Measurements from ENCODE around the gene CCR7. TPM values are rescaled to one million over a fixed set of nuclear protein-coding genes. Genes with fewer than 3 reads are reported as not detected.

The CCR7 gene
- total and polyA plus RNA-seq, 2 of the 4 experiments (the other 2 are of a cell fraction) = 0.14 to 0.36 TPM

GRCh38 chr17:40538936-40539705, 26.2 kb downstream of the CCR7 start (continued):
- TF ChIP-seq CEBPB (IDR thresholded peaks at IDR 0.05; ENCODE audit: low read depth, low read length) (no peak), RAD21 (IDR thresholded peaks at IDR 0.05; ENCODE audit: low read length) (no peak)

GRCh38 chr17:40538019-40538935, 27.0 kb downstream of the CCR7 start:
- H3K4me2 ChIP-seq (ENCODE audit: low read depth, low read length) = no peak overlapping the region
- peak overlapping the region; percentile 30 for H3K27ac ChIP-seq (ENCODE audit: insufficient read depth, low read length)
- in situ Hi-C loops (cut with MboI; ENCODE audit: low sequenced_read_pairs) = loop anchor here (5.0 kb wide), 1 partner anchor 236 kb away; no protein-coding TSS in a partner anchor

More at GRCh38 chr17:40538019-40538935, 27.0 kb downstream of the CCR7 start:
- BruUV-seq (replicated peaks) = no TSS peak
- ATAC-seq (ENCODE audit: low read depth) (no peak), DNase-seq (peak; percentile 43)
- dilution Hi-C loops (cut with HindIII; ENCODE audit: low sequenced_read_pairs, unreplicated experiment) (no loop called here), intact Hi-C loops (cut with micrococcal nuclease) (no loop called here)
- Histone ChIP-seq H3K9me3 (ENCODE audit: control insufficient read depth, insufficient read depth, low read length) (no peaks in the 10 kb centered on the region), H3K27me3 (ENCODE audit: control insufficient read depth, insufficient read depth, low read length) (no peaks in the 10 kb centered on the region), H2BK5ac (ENCODE audit: low read depth, low read length, poor library complexity, severe bottlenecking) (peak overlapping the region; percentile 83), H2AFZ (replicated peaks; ENCODE audit: low read length, poor library complexity) (peak overlapping the region; percentile 83), H3K18ac (ENCODE audit: low read depth, low read length) (peak overlapping the region; percentile 93), H2AK5ac (ENCODE audit: low read depth, low read length) (peak overlapping the region; percentile 99), H3K9me1 (ENCODE audit: insufficient read depth, low read length) (peaks cover 59% of the 10 kb centered on the region), H2AK9ac (replicated peaks; ENCODE audit: low read depth, low read length, poor library complexity) (peak overlapping the region; percentile 98), H4K20me1 (ENCODE audit: insufficient read depth, low read length) (no peaks in the 10 kb centered on the region), H3K56ac (ENCODE audit: extremely low read depth, insufficient read depth, low read length) (0 out of 2 replicates have a peak overlapping the region, but pooled peaks have one; percentile 6), H4K5ac (ENCODE audit: low read depth, low read length) (peak overlapping the region; percentile 91), H2BK120ac (ENCODE audit: low read depth, low read length) (peak overlapping the region; percentile 100), H4K8ac (ENCODE audit: low read depth in 2 of 2, low read length in 2 of 2) (peak overlapping the region; percentile 97 to 98), H3K36me3 (ENCODE audit: control insufficient read depth, insufficient read depth, low read length) (no peaks in the 10 kb centered on the region), H4K91ac (ENCODE audit: insufficient read depth, low read depth, low read length) (peak overlapping the region; percentile 98), H3K4me3 (ENCODE audit: insufficient read depth, low read depth, low read length) (no peak overlapping the region), H3K4me1 (ENCODE audit: control insufficient read depth, insufficient read depth, low read length) (peaks cover 49% of the 10 kb centered on the region), H2BK15ac (ENCODE audit: low read depth, low read length) (peak overlapping the region; percentile 98), H3K9ac (ENCODE audit: low read depth, low read length) (peak overlapping the region; percentile 8; the same call in 1 of the 2 replicates), H2BK20ac (ENCODE audit: low read depth, low read length) (peak overlapping the region; percentile 100), H3K4ac (ENCODE audit: low read depth, low read length) (peak overlapping the region; percentile 100), H3K23ac (ENCODE audit: low read depth, low read length) (peak overlapping the region; percentile 72), H3K14ac (replicated peaks; ENCODE audit: low read depth, low read length) (peak overlapping the region; percentile 96), H3K79me1 (ENCODE audit: low read depth in 1 of 2, low read length in 2 of 2) (peaks cover 0 to 27% of the 10 kb centered on the region in 2 experiments; a peak in 3 of 4 replicates)
- TF ChIP-seq CEBPB (IDR thresholded peaks at IDR 0.05; ENCODE audit: low read depth, low read length) (no peak), USF2 (IDR thresholded peaks at IDR 0.05; ENCODE audit: low read depth, low read length) (0 out of 2 replicates have a peak, but pooled peaks have one; percentile 16)
- ChIA-PET POLR2A (ENCODE audit: unreplicated experiment) (interaction anchor here (1.6 kb wide), 1 partner anchor 11 kb away, joined by 3 read pairs; no protein-coding TSS in a partner anchor), CTCF (interaction anchor here (0.7 to 2.5 kb wide), 3 partner anchors 22 to 48 kb away, joined by 3 to 10 read pairs (median 3); no protein-coding TSS in a partner anchor)
- 71% methylated on average over 1 of the region's 15 CpGs; no CpG with 5 or more reads in 1 of the 2 experiments for WGBS, 2 experiments (ENCODE audit: extremely low coverage in 2 of 2, insufficient read length in 1 of 2)

All from IMR-90 (cell line).